Measurements from ENCODE around the gene AAK1.

The AAK1 gene

DNA sequence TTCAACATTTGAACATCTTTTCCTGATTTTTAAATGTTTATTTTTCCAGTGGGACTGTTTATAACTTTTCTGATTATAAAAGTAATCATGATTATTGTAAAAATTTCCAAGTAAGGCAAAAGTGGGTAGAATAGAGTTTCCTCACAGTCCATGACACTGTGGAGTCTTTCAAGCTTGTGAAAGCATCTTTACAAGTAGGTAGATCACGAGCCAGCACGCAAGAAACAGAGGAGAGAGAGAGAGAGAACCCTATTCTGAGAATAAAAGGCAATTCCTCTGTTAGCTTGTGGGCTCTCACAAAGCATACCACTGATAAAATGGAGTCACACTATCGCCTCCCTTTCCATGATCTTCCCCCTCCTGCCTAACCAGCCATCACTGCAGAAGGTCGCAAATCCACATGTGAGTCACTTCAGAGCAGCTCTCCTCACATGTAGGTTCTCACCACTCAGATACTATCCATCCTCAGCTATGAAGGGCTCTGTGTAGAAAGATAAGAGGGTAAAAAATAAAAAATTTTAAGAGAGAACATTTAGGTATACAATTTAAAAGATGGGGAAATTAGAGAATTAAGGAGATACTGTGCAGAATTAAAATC is 40.3 kb downstream of the AAK1 start:
- TF ChIP-seq, protein P1, sequence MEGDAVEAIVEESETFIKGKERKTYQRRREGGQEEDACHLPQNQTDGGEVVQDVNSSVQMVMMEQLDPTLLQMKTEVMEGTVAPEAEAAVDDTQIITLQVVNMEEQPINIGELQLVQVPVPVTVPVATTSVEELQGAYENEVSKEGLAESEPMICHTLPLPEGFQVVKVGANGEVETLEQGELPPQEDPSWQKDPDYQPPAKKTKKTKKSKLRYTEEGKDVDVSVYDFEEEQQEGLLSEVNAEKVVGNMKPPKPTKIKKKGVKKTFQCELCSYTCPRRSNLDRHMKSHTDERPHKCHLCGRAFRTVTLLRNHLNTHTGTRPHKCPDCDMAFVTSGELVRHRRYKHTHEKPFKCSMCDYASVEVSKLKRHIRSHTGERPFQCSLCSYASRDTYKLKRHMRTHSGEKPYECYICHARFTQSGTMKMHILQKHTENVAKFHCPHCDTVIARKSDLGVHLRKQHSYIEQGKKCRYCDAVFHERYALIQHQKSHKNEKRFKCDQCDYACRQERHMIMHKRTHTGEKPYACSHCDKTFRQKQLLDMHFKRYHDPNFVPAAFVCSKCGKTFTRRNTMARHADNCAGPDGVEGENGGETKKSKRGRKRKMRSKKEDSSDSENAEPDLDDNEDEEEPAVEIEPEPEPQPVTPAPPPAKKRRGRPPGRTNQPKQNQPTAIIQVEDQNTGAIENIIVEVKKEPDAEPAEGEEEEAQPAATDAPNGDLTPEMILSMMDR (conservative IDR thresholded peaks at IDR 0.05; ENCODE audit: low read length): no peak
- DNase-seq (ENCODE audit: low read depth): no peak
- no peak overlapping the region for H3K4me3 ChIP-seq (ENCODE audit: low read length)

DNA sequence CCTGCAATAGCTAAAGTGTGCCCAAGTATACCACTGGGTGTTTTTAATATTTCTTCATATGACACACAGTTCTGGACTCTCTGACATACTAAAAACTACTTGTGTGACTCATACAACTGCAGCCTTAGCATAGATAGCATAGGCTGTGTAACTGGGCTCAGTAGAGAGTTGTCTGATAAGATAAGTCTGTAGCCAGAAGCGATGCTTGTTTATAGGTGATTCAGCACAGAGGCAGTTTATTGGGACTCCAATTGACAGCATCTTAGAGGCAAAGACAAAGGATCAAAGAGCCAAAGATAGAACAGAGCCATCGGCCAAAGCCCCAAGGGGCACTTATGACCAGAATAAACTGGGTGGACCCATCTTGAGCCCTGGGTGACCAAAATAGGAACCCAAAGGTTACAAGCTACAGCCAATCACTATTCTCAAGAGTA is 42.3 kb downstream of the AAK1 start:
- peak; percentile 69 for DNase-seq (ENCODE audit: low read depth)
- TF ChIP-seq, protein P1 (conservative IDR thresholded peaks at IDR 0.05; ENCODE audit: low read length): no peak
- H3K4me3 ChIP-seq (ENCODE audit: low read length): no peak overlapping the region

DNA sequence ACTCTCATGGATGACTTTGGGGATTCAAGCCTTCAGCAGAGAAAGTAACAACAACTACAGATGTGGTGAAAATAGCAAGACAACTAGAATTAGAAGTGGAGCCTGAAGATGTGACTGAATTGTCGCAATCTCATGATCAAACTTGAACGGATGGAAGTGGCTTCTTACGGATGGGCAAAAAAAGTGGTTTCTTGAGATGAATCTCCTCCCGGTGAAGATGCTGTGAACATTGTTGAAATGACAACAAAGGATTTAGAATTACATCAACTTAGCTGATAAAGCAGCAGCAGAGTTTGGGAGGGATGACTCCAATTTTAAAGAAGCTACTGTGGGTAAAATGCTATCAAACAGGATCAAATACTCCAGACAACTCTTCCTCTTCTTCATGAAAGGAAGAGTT is 43.1 kb downstream of the AAK1 start:
- TF ChIP-seq, protein P1 (conservative IDR thresholded peaks at IDR 0.05; ENCODE audit: low read length): no peak

DNA sequence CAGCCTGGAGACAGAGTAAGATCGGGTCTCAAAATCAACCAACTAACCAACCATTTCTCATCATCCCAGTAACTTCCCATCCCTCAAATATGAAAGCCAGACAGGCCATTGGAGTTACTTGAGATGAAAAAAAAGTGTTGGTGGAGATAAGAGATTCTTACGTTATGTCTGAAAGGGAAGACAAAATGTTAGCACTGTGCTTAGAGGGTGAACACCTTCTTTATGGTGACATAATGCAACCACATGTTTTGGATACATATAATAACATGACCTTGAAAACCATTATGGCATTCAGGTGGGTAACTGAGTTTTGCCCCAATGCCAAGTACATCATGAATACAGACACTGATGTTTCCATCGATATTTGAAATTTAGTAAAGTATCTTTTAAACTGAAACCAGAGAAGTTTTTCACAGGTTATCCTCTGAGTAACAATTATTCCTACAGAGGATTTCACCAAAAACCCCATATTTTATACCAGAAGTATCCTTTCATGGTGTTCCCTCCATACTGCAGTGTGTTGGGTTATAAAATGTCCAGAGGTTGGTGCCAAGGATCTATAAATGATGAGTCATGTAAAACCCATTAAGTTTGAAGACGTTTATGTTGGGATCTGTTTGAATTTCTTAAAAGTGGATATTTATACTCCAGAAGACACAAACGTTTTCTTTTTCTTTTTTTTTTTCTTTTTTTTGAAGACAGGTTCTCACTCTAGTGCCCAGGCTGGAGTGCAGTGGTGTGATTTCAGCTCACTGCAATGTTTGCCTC is 45.5 kb downstream of the AAK1 start:
- TF ChIP-seq, protein P1 (conservative IDR thresholded peaks at IDR 0.05; ENCODE audit: low read length): no peak
- no peak overlapping the region for H3K4me3 ChIP-seq (ENCODE audit: low read length)
- no peak for DNase-seq (ENCODE audit: low read depth)

More for the DNA sequence above, 43.1 kb downstream of the AAK1 start:
- no peak overlapping the region for H3K4me3 ChIP-seq (ENCODE audit: low read length)
- no peak for DNase-seq (ENCODE audit: low read depth)

DNA sequence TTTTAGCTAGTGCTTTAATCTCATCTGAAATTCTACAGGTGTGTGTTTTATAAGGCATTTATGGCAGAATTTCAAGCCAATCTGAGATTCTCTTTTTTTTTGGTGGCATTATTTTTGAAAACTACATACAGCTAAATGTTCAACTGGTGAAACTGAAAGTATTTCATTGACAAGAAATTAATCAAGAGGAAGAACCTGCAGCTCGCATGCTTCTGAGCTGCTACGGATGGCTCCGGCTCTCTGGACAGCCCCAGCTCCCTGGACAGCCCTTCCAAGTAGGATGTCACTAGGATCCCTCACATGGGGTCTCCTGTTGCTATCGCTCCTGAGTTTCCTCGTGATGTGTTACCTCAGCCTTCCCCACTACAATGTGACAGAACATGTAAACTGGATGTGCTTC is 46.4 kb downstream of the AAK1 start:
- H3K4me3 ChIP-seq (ENCODE audit: low read length): no peak overlapping the region
- TF ChIP-seq, protein P1 (conservative IDR thresholded peaks at IDR 0.05; ENCODE audit: low read length): no peak
- DNase-seq (ENCODE audit: low read depth): no peak

DNA sequence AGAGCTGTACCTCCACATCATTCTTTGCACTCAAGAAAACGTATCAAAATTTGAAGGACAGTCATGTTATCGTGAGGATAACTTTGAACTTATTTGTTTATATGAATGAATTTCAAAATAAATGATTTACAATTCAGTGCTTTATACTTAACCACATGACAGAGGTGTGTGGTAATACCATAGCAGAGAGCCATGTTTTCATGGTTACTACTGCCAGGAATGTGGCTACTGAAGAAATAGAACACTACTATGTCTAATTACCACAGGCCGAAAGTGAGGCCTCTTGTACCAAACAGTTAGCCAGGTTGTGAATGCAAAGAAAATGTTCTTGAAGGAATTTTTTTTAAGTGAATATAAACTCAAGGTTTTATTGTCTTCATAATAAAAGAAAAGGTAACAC is 49.2 kb downstream of the AAK1 start:
- TF ChIP-seq, protein P1 (conservative IDR thresholded peaks at IDR 0.05; ENCODE audit: low read length): no peak
- DNase-seq (ENCODE audit: low read depth): peak; percentile 84
- H3K4me3 ChIP-seq (ENCODE audit: low read length): no peak overlapping the region

DNA sequence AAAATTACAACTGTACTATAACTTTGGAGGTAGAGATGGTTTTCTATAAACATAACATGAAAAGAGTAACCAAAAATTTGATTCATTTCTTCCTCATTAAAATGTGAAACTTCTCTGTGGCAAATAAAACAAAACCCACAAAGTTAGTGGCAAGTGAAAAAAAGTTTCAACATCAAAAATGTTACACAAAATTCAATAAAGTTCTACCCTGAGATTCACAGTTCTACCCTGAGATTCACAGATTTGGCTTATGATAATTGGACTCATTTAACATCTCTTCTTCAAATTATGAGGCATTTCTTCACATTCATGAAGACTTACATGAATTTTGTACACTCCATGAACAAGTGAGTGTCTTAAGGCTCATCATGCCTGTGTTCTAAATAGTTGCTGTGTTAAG is 51.0 kb downstream of the AAK1 start:
- DNase-seq (ENCODE audit: low read depth): no peak
- H3K4me3 ChIP-seq (ENCODE audit: low read length): no peak overlapping the region
- TF ChIP-seq, protein P1 (conservative IDR thresholded peaks at IDR 0.05; ENCODE audit: low read length): no peak
